Putamen (tissue), 1 donor: ENCODE measurements around the gene FBLN1.

Source experiments
- DNase-seq: peaks from one replicate; pipeline ENCODE4 v3.0.0-alpha.2; 2016; ENCODE audit warnings: low spot score

The FBLN1 gene

DNA sequence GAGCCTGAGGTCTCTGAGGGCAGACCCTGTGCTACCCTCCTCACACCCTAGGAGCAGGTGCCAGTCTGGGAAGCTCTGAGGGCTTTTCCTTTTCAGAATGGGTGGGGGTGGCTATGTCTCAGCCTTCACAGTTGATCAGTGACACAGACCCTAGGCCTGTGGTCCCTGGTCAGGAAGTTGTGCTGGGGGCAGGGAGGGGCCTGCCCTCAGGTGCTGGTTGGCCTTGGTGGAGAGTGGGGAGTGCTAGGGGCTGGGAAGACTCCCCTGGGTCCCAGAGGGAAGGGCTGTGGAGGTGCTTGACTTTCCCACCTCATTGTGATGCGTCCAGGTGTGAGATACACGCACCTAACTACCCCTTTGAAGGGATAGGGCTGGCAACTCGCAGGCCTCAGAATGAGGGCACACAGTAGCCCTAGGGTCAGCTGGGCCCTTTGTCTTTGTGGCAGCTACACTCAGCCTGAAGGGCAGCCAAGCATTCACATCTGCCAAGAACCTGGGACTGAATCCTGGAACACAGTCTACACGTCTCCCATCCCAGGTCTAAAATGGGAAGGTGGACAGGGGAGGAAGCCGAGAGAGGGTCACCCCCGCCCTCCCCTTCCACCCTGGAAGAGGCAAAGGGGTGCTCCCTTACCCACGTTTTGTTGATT, 137.7 kb downstream of the FBLN1 start:
- DNase-seq, result no peak

DNA sequence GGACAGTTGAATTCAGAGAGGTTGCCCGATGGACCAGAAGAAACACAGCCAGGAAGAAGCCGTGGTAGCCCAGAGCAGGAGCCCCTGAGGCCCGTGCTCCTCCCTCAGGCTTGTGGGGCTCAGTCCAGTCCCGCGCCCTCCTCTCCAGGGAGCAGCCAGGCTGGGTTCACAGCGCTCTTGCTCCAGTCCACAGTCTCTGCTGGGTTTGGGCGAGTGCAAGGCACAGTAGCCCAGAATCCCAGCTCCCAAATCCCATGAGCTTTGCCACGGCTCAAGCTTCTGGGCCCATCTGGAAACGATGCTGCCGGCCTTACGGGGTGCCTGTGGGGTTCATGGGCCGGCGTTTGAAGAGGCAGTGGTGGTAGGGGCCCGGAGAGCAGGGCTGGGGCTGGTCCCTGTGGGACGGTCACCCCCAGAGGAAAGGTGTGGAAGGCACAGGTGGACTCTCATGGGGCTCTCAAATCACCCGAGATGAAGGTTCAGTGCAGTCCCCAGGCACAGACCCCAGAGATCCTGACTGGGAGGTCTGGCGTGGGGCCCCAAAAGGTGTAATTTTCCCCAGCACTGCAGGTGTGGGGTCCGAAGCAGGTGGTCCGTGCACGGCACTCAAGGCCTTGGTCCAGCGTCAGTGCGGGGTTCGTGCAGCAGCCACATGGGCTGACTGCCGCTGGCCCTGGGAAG, 138.4 kb downstream of the FBLN1 start:
- DNase-seq, result no peak

DNA sequence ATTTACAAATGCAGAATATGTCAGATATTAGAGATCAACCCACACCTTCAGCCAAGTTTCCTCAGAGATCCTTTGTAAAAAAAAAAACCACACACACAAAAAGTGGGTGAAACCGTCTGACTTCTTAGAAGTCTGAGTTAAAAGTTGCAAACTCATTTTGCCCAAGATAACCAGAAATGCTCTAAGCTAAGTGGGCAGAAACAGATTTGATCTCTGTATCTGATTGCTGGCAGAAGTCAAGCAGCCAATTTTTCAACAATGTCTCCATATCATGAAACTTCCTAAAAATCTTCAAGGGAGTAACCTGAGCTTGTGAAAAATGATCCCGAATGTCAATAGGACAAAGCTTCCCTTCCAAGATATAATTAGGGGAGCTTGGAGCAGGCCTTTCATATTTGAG, 140.3 kb downstream of the FBLN1 start:
- no peak for DNase-seq

DNA sequence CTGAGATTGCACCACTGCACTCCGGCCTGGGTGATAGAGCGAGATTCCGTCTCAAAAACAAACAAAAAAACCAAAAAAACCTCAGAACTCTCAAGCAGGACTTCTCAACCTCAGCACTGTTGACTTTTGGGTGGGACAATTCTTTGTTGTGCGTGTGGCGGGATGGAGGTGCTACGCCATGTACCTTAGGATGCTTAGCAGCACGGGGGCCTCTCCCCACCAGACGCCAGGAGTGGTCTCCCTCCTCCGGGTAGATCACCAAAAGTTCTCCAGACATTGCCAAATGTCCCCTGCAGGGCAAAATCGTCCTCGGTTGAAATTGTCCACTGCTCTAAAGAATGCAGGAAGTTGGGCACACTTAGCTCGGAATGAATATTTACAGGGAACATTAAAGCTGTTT, 142.0 kb downstream of the FBLN1 start:
- DNase-seq, result no peak

DNA sequence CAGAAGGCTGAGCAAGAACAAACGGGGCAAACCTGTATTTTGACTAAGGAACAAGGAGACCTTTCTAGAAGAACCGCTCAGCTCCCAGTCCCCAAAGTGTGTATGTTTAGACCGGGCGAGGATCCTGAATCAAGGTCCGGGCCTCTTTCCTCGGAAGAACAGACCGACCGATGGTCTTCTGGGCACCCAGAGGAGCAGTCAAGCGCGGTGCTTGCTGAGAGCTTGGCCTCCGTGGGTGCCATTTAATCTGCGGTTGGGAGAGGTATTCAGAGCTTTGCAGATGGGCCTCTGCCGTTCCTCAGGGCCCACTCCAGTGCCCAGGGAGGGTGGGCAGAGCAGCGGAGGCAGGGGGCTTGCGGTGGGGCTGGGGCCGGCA, 142.5 kb downstream of the FBLN1 start:
- no peak for DNase-seq

DNA sequence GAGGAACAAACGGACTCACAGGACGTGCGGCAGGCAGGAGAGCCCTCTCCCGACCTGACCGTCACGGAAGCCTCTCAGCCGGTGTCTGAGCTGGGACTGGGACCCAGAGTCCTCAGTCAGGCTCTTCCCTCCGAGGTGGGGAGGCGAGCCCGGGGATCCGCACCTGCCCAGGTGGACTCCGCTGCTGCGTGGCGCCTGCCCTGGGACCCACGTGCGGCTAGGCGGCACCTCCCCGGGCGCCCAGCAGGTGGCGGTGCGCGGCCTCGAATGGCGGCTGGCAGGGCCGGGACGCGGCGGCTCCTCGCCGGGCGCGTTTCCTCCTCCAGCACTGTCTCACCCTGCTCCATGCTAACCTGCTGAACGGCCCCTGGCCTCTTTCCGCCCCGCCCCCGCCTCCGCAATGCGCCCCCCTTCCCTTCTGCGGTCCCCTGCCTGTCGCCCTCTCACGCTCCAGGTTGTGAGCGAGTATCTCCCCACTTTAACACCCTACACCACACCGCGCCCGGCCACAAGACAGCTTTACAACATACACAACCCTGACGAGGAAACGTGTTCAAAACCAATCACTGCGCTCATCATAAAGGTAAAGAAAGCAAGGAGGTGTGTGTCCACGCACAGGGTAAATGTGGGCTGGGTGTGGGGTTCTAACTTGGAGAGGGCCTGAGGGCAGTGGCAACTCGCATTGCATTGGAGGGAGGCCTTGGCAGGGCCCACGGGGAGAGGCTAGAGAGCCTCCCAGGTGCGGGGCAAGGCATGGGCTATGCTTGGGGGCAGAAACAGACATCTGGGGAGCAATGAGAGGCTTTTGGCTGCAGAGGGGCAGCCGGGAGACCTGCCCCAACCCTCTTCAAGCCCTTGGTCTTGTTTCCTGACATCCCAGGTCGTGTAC, 143.1 kb downstream of the FBLN1 start:
- peak; percentile 16 for DNase-seq

DNA sequence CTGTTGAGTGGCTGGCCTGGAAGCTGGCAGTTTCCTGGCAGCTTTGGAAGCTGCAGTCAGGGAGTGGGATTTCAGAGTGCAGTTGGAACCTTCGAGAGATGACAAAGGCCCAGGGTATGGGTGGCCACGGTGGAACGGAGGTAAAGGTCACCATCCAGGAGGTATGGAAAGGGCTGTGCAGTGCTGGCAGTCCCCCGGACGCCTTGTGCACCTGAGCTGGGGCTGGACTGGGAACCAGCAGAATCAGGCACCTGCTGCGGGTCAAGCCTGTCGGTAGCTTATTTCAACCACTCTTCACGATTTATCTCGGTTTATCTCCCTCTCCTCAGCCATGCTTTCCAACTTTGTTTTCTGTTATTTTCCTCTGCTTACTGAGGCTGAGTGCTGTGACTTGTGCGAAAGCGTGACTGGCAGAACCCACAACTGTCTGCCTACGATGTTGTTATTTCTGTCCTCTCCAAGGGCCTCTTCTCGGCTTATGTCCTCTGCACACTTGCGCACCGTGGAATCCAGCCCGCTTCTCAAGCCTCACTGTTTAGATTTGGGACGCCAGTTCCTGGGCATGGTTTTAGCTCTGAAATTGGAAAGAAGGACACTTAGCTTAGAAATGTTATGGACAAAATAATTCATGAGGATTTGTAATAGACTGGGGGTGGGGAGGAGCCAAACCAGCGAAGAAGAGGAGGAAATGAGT, 145.0 kb downstream of the FBLN1 start:
- DNase-seq, result no peak

DNA sequence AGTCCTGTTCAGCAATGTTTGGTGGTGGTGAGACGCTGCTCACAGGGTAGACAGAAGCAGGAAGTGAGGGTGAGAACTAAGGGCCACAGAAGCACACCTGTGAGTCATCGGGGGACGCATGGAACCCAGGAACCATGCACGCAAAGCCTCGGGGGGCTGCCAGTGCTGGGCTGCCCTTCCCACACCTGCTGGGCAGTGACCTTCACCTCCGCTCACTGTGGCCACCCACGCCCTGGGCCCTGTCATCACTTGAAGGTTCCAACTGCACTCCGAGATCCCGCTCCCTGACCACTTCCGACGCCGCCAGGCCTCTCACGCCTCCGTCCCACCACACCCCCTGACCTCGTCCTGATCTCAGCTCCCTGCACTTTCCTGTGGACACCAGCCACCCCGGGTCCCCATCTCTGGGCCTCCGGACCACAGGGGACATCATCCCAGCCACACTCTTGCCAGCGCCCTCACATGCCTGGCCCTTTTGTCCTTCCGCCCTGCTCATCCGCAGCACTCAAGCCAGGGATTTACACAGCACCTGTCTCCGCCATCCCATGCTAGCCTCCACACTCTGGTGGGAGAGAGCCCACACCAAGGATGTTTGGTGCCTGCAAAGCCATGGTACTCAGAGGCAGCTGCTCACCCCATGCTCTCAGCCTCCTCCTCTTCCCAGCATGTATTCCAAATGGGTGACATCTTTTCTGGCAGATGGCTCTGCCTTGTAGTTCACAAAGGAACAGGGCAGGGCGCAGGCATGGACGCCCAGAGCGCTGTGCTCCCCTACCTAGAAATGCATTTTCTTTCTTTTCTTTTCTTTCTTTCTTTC, 145.8 kb downstream of the FBLN1 start:
- no peak for DNase-seq

DNA sequence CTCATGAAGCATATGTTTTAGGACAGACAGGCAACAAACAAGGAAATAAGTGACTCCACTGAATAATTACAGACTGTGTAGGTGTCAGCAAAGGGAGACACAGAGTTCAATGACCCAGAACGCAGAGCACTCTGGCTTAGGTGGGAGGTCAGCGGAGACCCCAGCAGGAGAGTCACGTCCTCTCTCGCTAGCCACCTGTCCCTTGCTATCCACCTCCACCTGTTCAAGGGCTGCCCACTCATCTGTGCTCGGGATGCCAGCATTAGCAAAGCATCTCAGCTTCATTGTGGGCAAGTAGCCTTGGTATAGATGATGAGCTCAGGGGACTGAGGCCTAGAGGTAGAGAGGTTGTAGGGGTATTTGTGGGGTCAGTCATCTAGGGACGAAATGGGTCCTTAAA, 147.1 kb downstream of the FBLN1 start:
- DNase-seq, result no peak

DNA sequence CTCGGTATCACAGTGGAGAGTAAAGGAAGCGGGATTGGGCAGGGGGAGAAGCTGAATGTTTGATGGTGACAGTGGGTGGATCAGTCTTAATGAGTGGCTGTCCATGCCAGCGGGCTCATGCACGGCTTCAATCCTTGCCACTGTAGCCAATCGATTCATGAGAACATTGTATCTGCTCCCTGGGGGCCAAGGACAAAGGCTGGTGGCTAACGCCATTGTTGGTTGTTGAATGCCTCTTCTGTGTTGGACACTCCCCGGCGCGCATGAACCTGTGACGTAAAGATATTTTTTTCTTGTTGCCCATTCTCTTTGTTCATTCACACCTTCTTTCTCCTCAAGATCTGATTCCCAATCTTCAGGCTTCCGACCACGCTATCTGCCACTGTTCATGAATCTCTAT, 148.0 kb downstream of the FBLN1 start:
- no peak for DNase-seq
